Measurements from ENCODE around the gene PSMA3. TPM values are rescaled to one million over a fixed set of nuclear protein-coding genes. Genes with fewer than 3 reads are reported as not detected.

The PSMA3 gene
- total and polyA plus RNA-seq, 4 donors: 54.6 to 192 (median 113) TPM

GRCh38 chr14:58227096-58227819 lies 17.4 kb upstream of the PSMA3 start:
- Histone ChIP-seq H3K4me3 (ENCODE audit: low read depth in 1 of 3, low read length in 3 of 3) (no peak overlapping the region), H3K36me3 (ENCODE audit: control insufficient read depth in 4 of 4, insufficient read depth in 3 of 4, low read depth in 1 of 4, low read length in 3 of 4) (peaks cover 1 to 6% (median 6%) of the 10 kb centered on the region in 4 donors), H3K27ac (ENCODE audit: low read depth in 1 of 2, low read length in 2 of 2) (no peak overlapping the region), H3K4me1 (ENCODE audit: control insufficient read depth in 4 of 4, insufficient read depth in 4 of 4, low read length in 3 of 4) (no peaks in the 10 kb centered on the region), H3K9ac (ENCODE audit: low read depth in 1 of 2, low read length in 2 of 2) (no peak overlapping the region), H3K9me3 (ENCODE audit: control insufficient read depth in 4 of 4, low read length in 3 of 4) (no peaks in the 10 kb centered on the region), H3K27me3 (ENCODE audit: control insufficient read depth in 4 of 4, insufficient read depth in 4 of 4, low read length in 3 of 4) (no peaks in the 10 kb centered on the region)
- TF ChIP-seq YY1 (IDR thresholded peaks at IDR 0.05) (no peak), NR2F2 (IDR thresholded peaks at IDR 0.05) (no peak), ZBTB33 (IDR thresholded peaks at IDR 0.05) (no peak), FOXA1 (IDR thresholded peaks at IDR 0.05) (no peak), CTCF (IDR thresholded peaks at IDR 0.05; ENCODE audit: low read depth, low read length, missing input control) (no peak), JUND (IDR thresholded peaks at IDR 0.05) (no peak), SP1 (IDR thresholded peaks at IDR 0.05) (no peak), HNF4A (conservative IDR thresholded peaks at IDR 0.05) (no peak), GABPA (IDR thresholded peaks at IDR 0.05 in 1 of 2, conservative IDR thresholded peaks at IDR 0.05 in 1 of 2) (no peak), ATF3 (IDR thresholded peaks at IDR 0.05) (no peak), TAF1 (conservative IDR thresholded peaks at IDR 0.05) (no peak), FOXA2 (IDR thresholded peaks at IDR 0.05) (no peak), EGR1 (IDR thresholded peaks at IDR 0.05; ENCODE audit: low read depth in 2 of 2) (no peak), RAD21 (IDR thresholded peaks at IDR 0.05) (no peak), RXRA (IDR thresholded peaks at IDR 0.05) (no peak), REST (IDR thresholded peaks at IDR 0.05) (no peak)
- WGBS: 98% methylated on average over 5 of the region's 5 CpGs
- DNase-seq (ENCODE audit: low spot score): no peak
